ENCODE measurements around the gene NCAM1.
A peak's percentile ranks its signal among the peaks of the same experiment; 100 is the strongest.

NCAM1 gene

GRCh38 chr11:113313601-113314000 is 352.4 kb downstream of the NCAM1 start:
- Histone ChIP-seq H3K4me3 (ENCODE audit: low read depth in 1 of 2, low read length in 2 of 2) (peak overlapping the region in 1 of 2 donors; percentile 73), H3K4me1 (ENCODE audit: insufficient read depth, low read length) (peaks cover 28% of the 10 kb centered on the region), H3K9me3 (ENCODE audit: low read length) (no peaks in the 10 kb centered on the region), H3K9ac (ENCODE audit: low read length) (peak overlapping the region; percentile 12), H3K36me3 (ENCODE audit: insufficient read depth, low read length) (peaks cover 11% of the 10 kb centered on the region), H3K27ac (ENCODE audit: low read depth, low read length) (no peak overlapping the region), H3K27me3 (ENCODE audit: control insufficient read depth in 1 of 2, insufficient read depth in 2 of 2, low read length in 2 of 2) (no peaks in the 10 kb centered on the region)

GRCh38 chr11:113314065-113314388 is 352.8 kb downstream of the NCAM1 start:
- H3K4me3 ChIP-seq (ENCODE audit: low read depth in 1 of 2, low read length in 2 of 2): peak overlapping the region in 1 of 2 donors; percentile 73
- H3K9me3 ChIP-seq (ENCODE audit: low read length): no peaks in the 10 kb centered on the region
- peaks cover 11% of the 10 kb centered on the region for H3K36me3 ChIP-seq (ENCODE audit: insufficient read depth, low read length)
- no peak overlapping the region for H3K27ac ChIP-seq (ENCODE audit: low read depth, low read length)
- peak overlapping the region; percentile 12 for H3K9ac ChIP-seq (ENCODE audit: low read length)
- H3K27me3 ChIP-seq (ENCODE audit: control insufficient read depth in 1 of 2, insufficient read depth in 2 of 2, low read length in 2 of 2): no peaks in the 10 kb centered on the region
- peaks cover 28% of the 10 kb centered on the region for H3K4me1 ChIP-seq (ENCODE audit: insufficient read depth, low read length)

GRCh38 chr11:113314389-113315301 is 353.4 kb downstream of the NCAM1 start, which contains the start of gene TTC12:
Gene TTC12, plus strand, starts transcription at chr11:113314583. Its CDS starts 1,675 bp downstream, at chr11:113316258.
- Histone ChIP-seq H3K27ac (ENCODE audit: low read depth, low read length) (peak within 1 kb of the TSS; percentile 85), H3K36me3 (ENCODE audit: insufficient read depth, low read length) (peaks cover 11% of the 10 kb centered on the region), H3K4me3 (ENCODE audit: low read depth in 1 of 2, low read length in 2 of 2) (peak within 1 kb of the TSS; percentile 66 to 73), H3K4me1 (ENCODE audit: insufficient read depth, low read length) (peaks cover 28% of the 10 kb centered on the region), H3K9me3 (ENCODE audit: low read length) (no peaks in the 10 kb centered on the region), H3K27me3 (ENCODE audit: control insufficient read depth in 1 of 2, insufficient read depth in 2 of 2, low read length in 2 of 2) (no peaks in the 10 kb centered on the region), H3K9ac (ENCODE audit: low read length) (peak within 1 kb of the TSS; percentile 80)

GRCh38 chr11:113315811-113316210 is 354.6 kb downstream of the NCAM1 start:
- Histone ChIP-seq H3K27me3 (ENCODE audit: control insufficient read depth in 1 of 2, insufficient read depth in 2 of 2, low read length in 2 of 2) (no peaks in the 10 kb centered on the region), H3K4me1 (ENCODE audit: insufficient read depth, low read length) (peaks cover 28% of the 10 kb centered on the region), H3K4me3 (ENCODE audit: low read depth in 1 of 2, low read length in 2 of 2) (no peak overlapping the region), H3K9me3 (ENCODE audit: low read length) (no peaks in the 10 kb centered on the region), H3K36me3 (ENCODE audit: insufficient read depth, low read length) (peaks cover 11% of the 10 kb centered on the region), H3K9ac (ENCODE audit: low read length) (peak overlapping the region; percentile 1), H3K27ac (ENCODE audit: low read depth, low read length) (peak overlapping the region; percentile 85)

GRCh38 chr11:113316256-113316655 is 355.0 kb downstream of the NCAM1 start:
- Histone ChIP-seq H3K9ac (ENCODE audit: low read length) (no peak overlapping the region), H3K9me3 (ENCODE audit: low read length) (no peaks in the 10 kb centered on the region)

GRCh38 chr11:113317339-113317738 is 356.1 kb downstream of the NCAM1 start:
- Histone ChIP-seq H3K36me3 (ENCODE audit: insufficient read depth, low read length) (peaks cover 11% of the 10 kb centered on the region), H3K27me3 (ENCODE audit: control insufficient read depth in 1 of 2, insufficient read depth in 2 of 2, low read length in 2 of 2) (no peaks in the 10 kb centered on the region), H3K4me3 (ENCODE audit: low read depth in 1 of 2, low read length in 2 of 2) (no peak overlapping the region), H3K9ac (ENCODE audit: low read length) (no peak overlapping the region), H3K27ac (ENCODE audit: low read depth, low read length) (no peak overlapping the region), H3K9me3 (ENCODE audit: low read length) (no peaks in the 10 kb centered on the region), H3K4me1 (ENCODE audit: insufficient read depth, low read length) (peaks cover 28% of the 10 kb centered on the region)

More at GRCh38 chr11:113316256-113316655, 355.0 kb downstream of the NCAM1 start:
- H3K4me3 ChIP-seq (ENCODE audit: low read depth in 1 of 2, low read length in 2 of 2): no peak overlapping the region
- H3K4me1 ChIP-seq (ENCODE audit: insufficient read depth, low read length): peaks cover 28% of the 10 kb centered on the region
- no peak overlapping the region for H3K27ac ChIP-seq (ENCODE audit: low read depth, low read length)
- H3K36me3 ChIP-seq (ENCODE audit: insufficient read depth, low read length): peaks cover 11% of the 10 kb centered on the region
- no peaks in the 10 kb centered on the region for H3K27me3 ChIP-seq (ENCODE audit: control insufficient read depth in 1 of 2, insufficient read depth in 2 of 2, low read length in 2 of 2)

GRCh38 chr11:113319085-113319484 is 357.9 kb downstream of the NCAM1 start:
- H3K9ac ChIP-seq (ENCODE audit: low read length): no peak overlapping the region
- peaks cover 11% of the 10 kb centered on the region for H3K36me3 ChIP-seq (ENCODE audit: insufficient read depth, low read length)
- H3K9me3 ChIP-seq (ENCODE audit: low read length): no peaks in the 10 kb centered on the region
- H3K27me3 ChIP-seq (ENCODE audit: control insufficient read depth in 1 of 2, insufficient read depth in 2 of 2, low read length in 2 of 2): no peaks in the 10 kb centered on the region
- no peak overlapping the region for H3K4me3 ChIP-seq (ENCODE audit: low read depth in 1 of 2, low read length in 2 of 2)
- H3K4me1 ChIP-seq (ENCODE audit: insufficient read depth, low read length): peaks cover 22% of the 10 kb centered on the region
- no peak overlapping the region for H3K27ac ChIP-seq (ENCODE audit: low read depth, low read length)

GRCh38 chr11:113322158-113322557 is 360.9 kb downstream of the NCAM1 start:
- H3K27ac ChIP-seq (ENCODE audit: low read depth, low read length): no peak overlapping the region
- H3K4me1 ChIP-seq (ENCODE audit: insufficient read depth, low read length): no peaks in the 10 kb centered on the region
- H3K4me3 ChIP-seq (ENCODE audit: low read depth in 1 of 2, low read length in 2 of 2): no peak overlapping the region
- no peaks in the 10 kb centered on the region for H3K27me3 ChIP-seq (ENCODE audit: control insufficient read depth in 1 of 2, insufficient read depth in 2 of 2, low read length in 2 of 2)
- no peaks in the 10 kb centered on the region for H3K9me3 ChIP-seq (ENCODE audit: low read length)
- H3K36me3 ChIP-seq (ENCODE audit: insufficient read depth, low read length): peaks cover 27% of the 10 kb centered on the region
- H3K9ac ChIP-seq (ENCODE audit: low read length): no peak overlapping the region

- no peak overlapping the region for H3K9ac ChIP-seq (ENCODE audit: low read length)
- no peak overlapping the region for H3K27ac ChIP-seq (ENCODE audit: low read depth, low read length)
- no peaks in the 10 kb centered on the region for H3K9me3 ChIP-seq (ENCODE audit: low read length)
- H3K4me3 ChIP-seq (ENCODE audit: low read depth in 1 of 2, low read length in 2 of 2): no peak overlapping the region
- H3K36me3 ChIP-seq (ENCODE audit: insufficient read depth, low read length): peaks cover 27% of the 10 kb centered on the region
- no peaks in the 10 kb centered on the region for H3K27me3 ChIP-seq (ENCODE audit: control insufficient read depth in 1 of 2, insufficient read depth in 2 of 2, low read length in 2 of 2)
- H3K4me1 ChIP-seq (ENCODE audit: insufficient read depth, low read length): no peaks in the 10 kb centered on the region
Measured at GRCh38 chr11:113324250-113324649, 363.0 kb downstream of the NCAM1 start.

Data from muscle layer of colon (tissue), 2 donors.